Hepatocyte (in vitro differentiated cells): Measurements from ENCODE around the gene ERFE.

ENCODE experiments used
- CTCF ChIP-seq: fragments of 200-600 bp; sonication (generic); IDR thresholded peaks from 2 replicates; pipeline ENCODE4 v1.5.1; 2016; ENCODE audit warnings: antibody characterized with exemption, mild to moderate bottlenecking; ENCODE audit not compliant: poor library complexity
- EZH2 ChIP-seq: fragments of 200-600 bp; sonication (generic); IDR thresholded peaks from 2 replicates; pipeline ENCODE4 v1.6.1; 2016; ENCODE audit warnings: antibody characterized with exemption, mild to moderate bottlenecking, borderline replicate concordance
- EZH2phosphoT487 ChIP-seq: fragments of 200-600 bp; sonication (generic); IDR thresholded peaks from one replicate; pipeline ENCODE4 v1.6.1; 2018; ENCODE audit warnings: antibody characterized with exemption, mild to moderate bottlenecking, low read depth, moderate library complexity; ENCODE audit not compliant: unreplicated experiment, severe bottlenecking

- TF ChIP-seq EZH2 (no peak), CTCF (no peak), EZH2phosphoT487 (no peak)
These were observed 37.1 kb upstream of the ERFE start for GRCh38 chr2:238121511-238122286.
